LHCN-M2 (cell line): ENCODE results near the gene CUL4B. TPM values are rescaled to one million over a fixed set of nuclear protein-coding genes. Genes with fewer than 3 reads are reported as not detected.
A peak's percentile ranks its signal among the peaks of the same experiment; 100 is the strongest.
"Not testable (repeated sequence)": the region's sequence is repeated elsewhere in the genome, so short reads cannot be mapped to it uniquely, and the experiment has no call there.

ENCODE experiments used
- DNase-seq: peaks from one replicate; pipeline ENCODE4 v3.0.0-alpha.2; 2012; ENCODE audit warnings: low read depth
- total RNA-seq: library from RNA; depleted of rRNA; stranded (reverse); fragments of >200 nt; gene quantifications from 2 replicates; pipeline ENCODE4 v1.2.3, GENCODE V29; 2014; rRNA removed

CUL4B gene
- total RNA-seq, 1 experiment from 2014 or later, result 55.9 TPM

- DNase-seq, result no peak
Measured at GRCh38 chrX:120534413-120535205, 26.2 kb downstream of the CUL4B start.

GRCh38 chrX:120522820-120523219, 37.9 kb downstream of the CUL4B start:
- DNase-seq, result no peak

- DNase-seq, result peak; percentile 49
Measured at GRCh38 chrX:120517936-120518335, 42.8 kb downstream of the CUL4B start.

- peak; percentile 16 for DNase-seq
Measured at GRCh38 chrX:120514236-120514635, 46.5 kb downstream of the CUL4B start.

GRCh38 chrX:120512627-120513026, 48.1 kb downstream of the CUL4B start:
- no peak for DNase-seq

GRCh38 chrX:120512222-120512621, 48.5 kb downstream of the CUL4B start:
- DNase-seq, result no peak

- DNase-seq, result no peak
Measured at GRCh38 chrX:120504569-120504968, 56.2 kb downstream of the CUL4B start.

GRCh38 chrX:120499301-120500072, 61.3 kb downstream of the CUL4B start:
- DNase-seq, result peak; percentile 4

- not testable (repeated sequence) for DNase-seq
Measured at GRCh38 chrX:120490119-120490518, 70.6 kb downstream of the CUL4B start.

- no peak for DNase-seq
Measured at GRCh38 chrX:120486786-120487185, 74.0 kb downstream of the CUL4B start.

GRCh38 chrX:120485638-120486520, 74.9 kb downstream of the CUL4B start:
- DNase-seq, result peak; percentile 86

- DNase-seq, result no peak
Measured at GRCh38 chrX:120485315-120485637, 75.5 kb downstream of the CUL4B start.

- DNase-seq, result no peak
Measured at GRCh38 chrX:120477453-120477852, 83.3 kb downstream of the CUL4B start.

- no peak for DNase-seq
Measured at GRCh38 chrX:120476714-120477113, 84.0 kb downstream of the CUL4B start.

- not testable (repeated sequence) for DNase-seq
Measured at GRCh38 chrX:120475447-120475846, 85.3 kb downstream of the CUL4B start.

Other genes starting within 250 kb of the CUL4B start
- 0.06 and 0.17 TPM in 2 replicates for gene TMEM255A, start 249.5 kb downstream of the CUL4B start, total RNA-seq
- not detected in 2 replicates for gene ATP1B4, start 198.9 kb downstream of the CUL4B start, total RNA-seq
- gene LAMP2, start 91.7 kb downstream of the CUL4B start, total RNA-seq, result 121 and 139 TPM in 2 replicates
- gene MCTS1, start 43.1 kb upstream of the CUL4B start, total RNA-seq, result 58.8 and 59.4 TPM in 2 replicates
- gene C1GALT1C1, start 69.1 kb upstream of the CUL4B start, total RNA-seq, result 30.6 and 33.2 TPM in 2 replicates